ENCODE results near the gene BBS2.

Gene BBS2

DNA sequence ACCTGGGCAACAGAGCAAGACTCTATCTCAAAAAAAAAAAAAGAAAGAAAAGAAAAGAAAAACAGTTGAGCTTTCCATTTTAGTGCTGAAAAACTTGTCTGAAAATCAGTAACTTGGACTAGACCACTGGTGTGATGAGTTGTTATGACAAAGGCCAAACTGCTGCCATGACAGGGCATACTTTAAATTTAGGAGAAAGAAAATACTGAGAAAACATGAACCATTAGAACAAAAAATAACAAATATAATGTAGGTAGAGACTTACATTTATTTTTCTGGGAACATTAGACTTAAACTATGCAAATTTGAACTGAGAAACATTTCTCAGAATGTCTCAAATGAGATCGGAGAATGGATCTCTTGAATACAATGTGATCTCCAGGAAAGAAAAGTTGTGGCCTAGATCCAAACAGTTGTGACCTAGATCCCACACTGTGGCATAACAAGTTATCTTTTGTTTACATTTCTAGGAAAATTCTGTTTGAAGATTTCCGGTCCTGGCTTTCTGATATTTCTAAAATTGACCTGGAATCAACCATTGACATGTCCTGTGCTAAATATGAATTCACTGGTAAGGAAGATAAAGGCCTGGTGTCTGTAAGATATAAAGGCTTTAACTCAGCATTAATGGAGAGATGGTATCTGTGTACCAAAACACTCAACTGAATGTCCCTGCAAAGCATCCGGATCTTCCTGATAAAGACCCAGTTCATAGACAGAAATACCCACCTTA, 57.6 kb downstream of the BBS2 start:
- Histone ChIP-seq H3K9ac (ENCODE audit: low read length) (no peak overlapping the region), H3K36me3 (ENCODE audit: control insufficient read depth, insufficient read depth, low read length) (peaks cover 18% of the 10 kb centered on the region), H3K27me3 (ENCODE audit: control insufficient read depth, insufficient read depth, low read length) (no peaks in the 10 kb centered on the region), H3K4me1 (ENCODE audit: control insufficient read depth, insufficient read depth, low read length) (no peaks in the 10 kb centered on the region), H3K4me3 (ENCODE audit: low read length) (no peak overlapping the region), H3K27ac (ENCODE audit: low read depth, low read length) (no peak overlapping the region)

DNA sequence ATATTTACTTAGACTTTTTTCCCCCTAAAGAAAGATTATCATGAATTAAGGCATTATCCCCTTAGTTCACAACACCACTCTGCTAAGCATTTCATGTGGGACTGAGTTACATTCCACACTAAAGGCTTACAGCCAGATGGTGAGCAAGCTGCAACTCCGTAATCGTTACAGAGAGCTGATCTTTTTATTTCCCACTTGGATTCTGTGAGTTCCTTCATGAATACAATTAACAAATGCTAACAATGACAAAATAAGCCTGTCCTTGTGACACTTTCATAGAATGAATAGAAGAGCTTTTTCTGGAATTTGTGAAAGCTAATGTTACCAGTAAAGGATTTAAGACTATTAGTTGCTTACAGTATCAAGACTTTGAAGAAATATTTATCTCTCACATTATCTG, 59.7 kb downstream of the BBS2 start:
- no peaks in the 10 kb centered on the region for H3K27me3 ChIP-seq (ENCODE audit: control insufficient read depth, insufficient read depth, low read length)
- peaks cover 6% of the 10 kb centered on the region for H3K36me3 ChIP-seq (ENCODE audit: control insufficient read depth, insufficient read depth, low read length)
- no peak overlapping the region for H3K27ac ChIP-seq (ENCODE audit: low read depth, low read length)
- H3K4me3 ChIP-seq (ENCODE audit: low read length) = no peak overlapping the region
- no peak overlapping the region for H3K9ac ChIP-seq (ENCODE audit: low read length)
- H3K4me1 ChIP-seq (ENCODE audit: control insufficient read depth, insufficient read depth, low read length) = no peaks in the 10 kb centered on the region

DNA sequence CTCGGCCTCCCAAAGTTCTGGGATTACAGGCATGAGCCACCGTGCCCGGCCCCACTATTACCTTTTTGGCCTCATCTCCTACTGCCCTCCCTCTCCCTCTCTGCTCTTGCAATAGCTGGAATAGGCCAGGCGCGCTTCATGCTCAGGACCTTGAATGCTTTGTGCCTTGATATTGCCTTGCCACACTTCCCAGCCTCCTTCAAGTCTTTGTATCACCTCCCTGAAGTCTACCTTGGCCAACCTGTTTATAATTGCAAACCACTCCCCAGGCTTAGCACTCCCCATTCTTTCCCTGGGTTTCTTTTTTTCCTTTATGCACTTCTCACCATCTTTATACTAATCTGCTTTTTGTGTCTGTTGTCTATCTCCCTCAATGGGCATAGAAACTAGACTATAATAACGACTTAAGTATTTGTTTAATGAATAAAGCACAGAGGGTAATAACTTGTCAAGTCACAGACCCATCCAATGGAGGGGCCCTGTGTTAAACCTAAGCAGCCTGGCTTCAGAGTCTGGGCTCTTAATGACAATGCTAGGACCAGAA, 61.8 kb downstream of the BBS2 start:
- peaks cover 10% of the 10 kb centered on the region for H3K36me3 ChIP-seq (ENCODE audit: control insufficient read depth, insufficient read depth, low read length)
- H3K27ac ChIP-seq (ENCODE audit: low read depth, low read length) = no peak overlapping the region
- H3K4me3 ChIP-seq (ENCODE audit: low read length) = no peak overlapping the region
- no peaks in the 10 kb centered on the region for H3K4me1 ChIP-seq (ENCODE audit: control insufficient read depth, insufficient read depth, low read length)
- no peak overlapping the region for H3K9ac ChIP-seq (ENCODE audit: low read length)
- H3K27me3 ChIP-seq (ENCODE audit: control insufficient read depth, insufficient read depth, low read length) = no peaks in the 10 kb centered on the region

DNA sequence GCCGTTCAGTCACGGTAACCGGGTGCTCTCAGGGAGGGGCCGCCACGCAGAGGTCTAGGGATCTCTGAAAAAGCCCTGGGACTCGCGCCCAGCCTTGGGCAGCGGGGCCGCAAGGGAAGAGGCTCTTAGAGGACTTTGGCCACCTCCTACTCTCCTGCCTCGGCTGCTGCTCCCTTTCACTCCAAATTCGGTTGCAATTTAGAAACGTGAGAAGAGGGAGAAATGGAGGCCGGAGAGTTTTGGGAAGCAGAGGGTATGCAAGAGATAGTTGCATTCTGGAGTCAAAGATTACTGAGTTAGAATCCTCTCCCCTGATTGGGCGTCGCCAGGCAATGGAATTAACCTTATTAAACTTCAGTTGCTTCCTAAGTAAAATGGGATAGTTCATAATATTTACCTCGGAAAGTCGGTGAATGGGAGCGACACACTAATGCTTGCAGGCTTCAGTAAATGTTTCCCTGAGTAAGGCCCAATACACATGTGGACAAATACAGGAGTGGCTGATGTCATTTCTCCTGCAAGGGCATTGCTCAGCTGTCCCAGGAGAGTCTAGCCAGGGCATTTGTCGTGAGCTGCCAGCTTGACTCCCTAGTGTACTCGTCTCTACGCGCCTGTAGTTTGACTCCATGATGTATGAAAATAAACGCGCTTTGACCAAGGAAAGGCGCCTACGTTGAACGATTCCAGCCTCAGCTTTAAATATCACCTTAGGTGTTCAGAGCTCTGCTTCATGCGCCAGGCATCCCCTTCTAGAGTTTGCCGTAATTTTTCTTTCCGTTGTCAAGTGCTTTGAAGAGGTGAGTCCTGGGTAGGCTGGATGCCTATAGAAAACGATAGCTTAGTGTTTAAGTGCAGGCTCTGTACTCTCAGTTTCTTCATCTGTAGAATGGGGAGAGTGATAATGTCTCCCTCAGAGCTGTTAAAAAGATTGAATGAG, 67.8 kb downstream of the BBS2 start:
- Histone ChIP-seq H3K4me3 (ENCODE audit: low read length) (peak overlapping the region; percentile 91), H3K4me1 (ENCODE audit: control insufficient read depth, insufficient read depth, low read length) (peaks cover 16% of the 10 kb centered on the region), H3K36me3 (ENCODE audit: control insufficient read depth, insufficient read depth, low read length) (peaks cover 5% of the 10 kb centered on the region), H3K27ac (ENCODE audit: low read depth, low read length) (peak overlapping the region; percentile 70), H3K9ac (ENCODE audit: low read length) (peak overlapping the region; percentile 29), H3K27me3 (ENCODE audit: control insufficient read depth, insufficient read depth, low read length) (no peaks in the 10 kb centered on the region)

DNA sequence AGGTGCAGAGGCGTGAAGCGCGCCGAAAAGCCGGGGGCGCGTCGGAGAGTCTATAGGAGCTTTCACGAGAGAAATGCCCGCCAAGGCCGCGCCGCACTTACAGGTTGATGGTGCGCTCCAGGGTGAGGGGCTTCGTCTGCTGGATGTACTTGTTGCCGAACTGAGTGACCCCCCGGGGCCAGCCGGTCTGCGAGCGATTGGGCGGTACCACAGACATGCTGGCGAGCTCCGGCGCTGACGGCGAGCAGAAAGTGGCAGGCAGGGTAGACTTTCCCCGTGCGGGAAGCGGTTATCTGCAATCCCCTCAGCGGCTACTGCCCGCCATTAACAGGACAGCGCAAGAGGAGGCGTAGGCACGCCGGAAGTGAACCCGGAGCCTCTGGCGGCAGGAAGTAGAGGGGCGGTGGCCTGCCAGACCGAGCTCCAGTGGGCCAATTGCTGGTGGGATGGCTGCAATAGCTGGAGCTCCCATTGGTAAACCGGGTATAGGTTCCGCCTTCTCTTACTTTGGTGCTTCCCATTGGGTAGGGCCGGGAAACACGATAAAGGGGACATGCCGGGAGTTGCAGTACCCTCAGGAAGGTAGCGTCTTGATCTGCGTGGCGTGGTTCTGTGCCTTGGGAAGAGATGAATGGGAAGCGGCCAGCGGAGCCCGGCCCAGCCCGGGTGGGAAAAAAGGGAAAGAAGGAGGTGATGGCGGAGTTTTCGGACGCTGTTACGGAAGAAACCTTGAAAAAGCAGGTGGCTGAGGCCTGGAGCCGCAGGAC, 68.7 kb downstream of the BBS2 start, which contains the start of the genes NUDT21 and OGFOD1:
Gene NUDT21 (minus strand): TSS at position 347 of the 767 bp plus-strand sequence. CDS start 130 bp downstream, at position 217.
Gene OGFOD1 (plus strand): TSS at position 569 of the 767 bp plus-strand sequence. CDS start 59 bp downstream, at position 628.
- Histone ChIP-seq H3K4me3 (ENCODE audit: low read length) (peak within 1 kb of the TSS; percentile 94), H3K4me1 (ENCODE audit: control insufficient read depth, insufficient read depth, low read length) (peaks cover 16% of the 10 kb centered on the region), H3K27me3 (ENCODE audit: control insufficient read depth, insufficient read depth, low read length) (no peaks in the 10 kb centered on the region), H3K27ac (ENCODE audit: low read depth, low read length) (peak within 1 kb of the TSS; percentile 76), H3K9ac (ENCODE audit: low read length) (peak within 1 kb of the TSS; percentile 74), H3K36me3 (ENCODE audit: control insufficient read depth, insufficient read depth, low read length) (peaks cover 5% of the 10 kb centered on the region)

DNA sequence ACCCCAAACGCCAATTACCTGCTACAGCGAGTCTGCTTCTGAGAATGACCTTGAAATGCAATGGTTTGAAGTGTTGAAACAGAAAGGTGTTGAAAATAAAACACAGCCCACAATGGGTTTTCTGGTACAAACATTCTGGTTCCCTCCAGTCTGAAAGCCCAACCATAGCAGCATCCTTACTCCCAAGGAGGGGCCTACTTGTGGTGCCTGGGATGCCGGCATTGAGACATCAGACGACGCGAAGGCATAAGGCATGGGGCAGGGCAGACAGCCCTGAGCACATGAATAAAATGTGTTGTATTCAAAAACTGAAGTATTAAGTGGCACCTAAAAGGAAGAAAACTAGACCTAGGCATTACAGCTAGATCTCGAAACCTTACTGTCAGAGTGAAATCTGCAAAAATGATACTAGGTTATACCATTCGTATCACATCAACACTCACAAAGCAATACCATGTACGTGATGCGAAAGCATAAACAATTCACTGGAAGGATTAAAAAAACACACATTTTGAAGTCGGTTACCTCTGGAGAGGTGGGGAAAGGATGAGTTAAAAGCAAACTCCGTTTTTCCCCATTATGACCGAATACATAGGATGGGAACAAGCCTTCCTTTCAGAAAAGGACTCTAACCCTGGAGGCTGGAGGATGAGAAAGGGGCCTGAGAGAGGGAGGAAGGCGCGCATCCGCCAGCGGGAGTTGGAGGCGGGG, 69.4 kb downstream of the BBS2 start:
- peak overlapping the region; percentile 94 for H3K4me3 ChIP-seq (ENCODE audit: low read length)
- H3K4me1 ChIP-seq (ENCODE audit: control insufficient read depth, insufficient read depth, low read length) = peaks cover 16% of the 10 kb centered on the region
- peaks cover 5% of the 10 kb centered on the region for H3K36me3 ChIP-seq (ENCODE audit: control insufficient read depth, insufficient read depth, low read length)
- no peaks in the 10 kb centered on the region for H3K27me3 ChIP-seq (ENCODE audit: control insufficient read depth, insufficient read depth, low read length)
- peak overlapping the region; percentile 74 for H3K9ac ChIP-seq (ENCODE audit: low read length)
- peak overlapping the region; percentile 76 for H3K27ac ChIP-seq (ENCODE audit: low read depth, low read length)

DNA sequence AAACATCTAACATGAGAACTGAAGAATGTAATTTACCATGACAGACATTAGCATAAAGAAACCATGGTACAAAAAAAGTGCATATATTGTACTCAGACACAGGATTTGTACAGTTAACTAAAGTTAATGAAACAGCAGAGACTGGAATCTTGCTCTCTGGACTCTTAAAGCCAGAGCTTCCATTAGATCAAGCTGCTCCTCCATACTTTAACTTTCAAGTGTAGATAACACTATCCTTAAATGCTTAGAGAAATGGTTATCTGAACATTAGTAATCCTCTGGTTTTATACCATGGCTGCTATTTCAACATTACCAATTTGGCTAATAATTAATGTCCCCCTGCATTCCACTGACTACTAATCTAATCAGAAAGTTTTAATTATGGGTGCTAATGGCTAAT, 71.8 kb downstream of the BBS2 start:
- no peak overlapping the region for H3K9ac ChIP-seq (ENCODE audit: low read length)
- H3K4me1 ChIP-seq (ENCODE audit: control insufficient read depth, insufficient read depth, low read length) = peaks cover 16% of the 10 kb centered on the region
- no peak overlapping the region for H3K27ac ChIP-seq (ENCODE audit: low read depth, low read length)
- H3K4me3 ChIP-seq (ENCODE audit: low read length) = no peak overlapping the region
- peaks cover 3% of the 10 kb centered on the region for H3K36me3 ChIP-seq (ENCODE audit: control insufficient read depth, insufficient read depth, low read length)
- no peaks in the 10 kb centered on the region for H3K27me3 ChIP-seq (ENCODE audit: control insufficient read depth, insufficient read depth, low read length)

DNA sequence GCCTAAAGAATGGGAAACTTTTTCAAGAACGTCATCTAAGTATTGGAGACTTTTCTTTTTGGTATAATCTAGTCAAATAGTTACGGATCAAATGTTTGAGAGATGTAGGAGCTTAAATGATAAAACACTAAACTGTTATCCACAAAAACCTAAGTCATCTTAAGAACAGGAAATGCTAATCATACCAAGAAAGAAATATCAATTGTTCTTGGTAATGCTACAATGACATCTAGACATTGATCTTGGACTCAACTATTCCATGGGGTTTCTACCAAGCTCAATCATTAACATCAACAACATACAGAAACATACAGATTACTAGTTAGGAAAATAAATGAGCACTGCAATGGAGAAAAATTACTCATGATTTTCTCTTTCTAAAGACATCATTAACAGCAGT, 72.5 kb downstream of the BBS2 start:
- Histone ChIP-seq H3K36me3 (ENCODE audit: control insufficient read depth, insufficient read depth, low read length) (peaks cover 3% of the 10 kb centered on the region), H3K4me1 (ENCODE audit: control insufficient read depth, insufficient read depth, low read length) (peaks cover 10% of the 10 kb centered on the region), H3K27ac (ENCODE audit: low read depth, low read length) (no peak overlapping the region), H3K27me3 (ENCODE audit: control insufficient read depth, insufficient read depth, low read length) (no peaks in the 10 kb centered on the region), H3K4me3 (ENCODE audit: low read length) (no peak overlapping the region), H3K9ac (ENCODE audit: low read length) (no peak overlapping the region)

DNA sequence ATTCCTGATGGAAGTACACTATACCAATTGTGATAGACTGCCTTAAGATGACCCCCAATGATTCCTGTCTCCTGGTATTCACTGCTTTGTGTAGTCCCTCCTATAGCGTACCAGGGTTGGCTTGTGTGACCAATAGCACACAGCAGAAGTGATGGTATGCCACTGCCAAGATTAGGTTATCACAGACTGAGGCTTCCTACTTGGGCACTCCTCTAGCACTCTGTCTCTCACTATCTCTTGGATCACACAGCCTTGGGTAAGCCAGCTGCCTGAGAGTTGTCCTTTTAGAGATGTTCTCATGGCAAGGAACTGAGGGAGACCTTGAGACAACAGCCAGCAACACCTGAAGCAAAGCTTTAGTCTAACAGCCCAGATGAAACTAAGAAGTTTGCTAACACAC, 81.8 kb downstream of the BBS2 start:
- H3K27me3 ChIP-seq (ENCODE audit: control insufficient read depth, insufficient read depth, low read length) = no peaks in the 10 kb centered on the region

DNA sequence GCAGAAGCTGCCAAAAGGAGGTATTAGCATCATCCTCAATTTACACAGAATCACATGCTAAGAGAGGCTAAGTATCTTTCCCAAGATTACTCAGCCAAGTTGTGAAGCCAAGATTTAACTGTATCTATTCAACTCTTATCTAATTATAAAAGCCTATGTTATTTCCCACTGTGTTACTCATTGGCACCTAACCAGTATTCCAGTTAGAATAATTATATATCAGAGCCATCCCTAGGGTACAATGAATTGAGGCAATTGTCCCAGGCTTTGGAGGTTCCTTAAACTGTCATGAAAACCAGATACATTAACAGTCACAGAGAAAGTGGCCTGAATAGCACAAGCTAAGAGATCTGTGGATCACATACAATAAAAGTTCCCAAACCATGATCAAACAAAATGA, 83.6 kb downstream of the BBS2 start:
- H3K36me3 ChIP-seq (ENCODE audit: control insufficient read depth, insufficient read depth, low read length) = peaks cover 7% of the 10 kb centered on the region

More for the DNA sequence above, 81.8 kb downstream of the BBS2 start:
- Histone ChIP-seq H3K9ac (ENCODE audit: low read length) (no peak overlapping the region), H3K4me1 (ENCODE audit: control insufficient read depth, insufficient read depth, low read length) (no peaks in the 10 kb centered on the region), H3K27ac (ENCODE audit: low read depth, low read length) (no peak overlapping the region), H3K36me3 (ENCODE audit: control insufficient read depth, insufficient read depth, low read length) (peaks cover 7% of the 10 kb centered on the region), H3K4me3 (ENCODE audit: low read length) (no peak overlapping the region)

More for the DNA sequence above, 83.6 kb downstream of the BBS2 start:
- Histone ChIP-seq H3K9ac (ENCODE audit: low read length) (no peak overlapping the region), H3K27me3 (ENCODE audit: control insufficient read depth, insufficient read depth, low read length) (no peaks in the 10 kb centered on the region), H3K4me3 (ENCODE audit: low read length) (no peak overlapping the region), H3K4me1 (ENCODE audit: control insufficient read depth, insufficient read depth, low read length) (no peaks in the 10 kb centered on the region), H3K27ac (ENCODE audit: low read depth, low read length) (no peak overlapping the region)
